Measurements from ENCODE around the gene NRIP1. TPM values are rescaled to one million over a fixed set of nuclear protein-coding genes. Genes with fewer than 3 reads are reported as not detected.

The NRIP1 gene
- total RNA-seq, 1 experiment from 2014 or later: 10.4 TPM

DNA sequence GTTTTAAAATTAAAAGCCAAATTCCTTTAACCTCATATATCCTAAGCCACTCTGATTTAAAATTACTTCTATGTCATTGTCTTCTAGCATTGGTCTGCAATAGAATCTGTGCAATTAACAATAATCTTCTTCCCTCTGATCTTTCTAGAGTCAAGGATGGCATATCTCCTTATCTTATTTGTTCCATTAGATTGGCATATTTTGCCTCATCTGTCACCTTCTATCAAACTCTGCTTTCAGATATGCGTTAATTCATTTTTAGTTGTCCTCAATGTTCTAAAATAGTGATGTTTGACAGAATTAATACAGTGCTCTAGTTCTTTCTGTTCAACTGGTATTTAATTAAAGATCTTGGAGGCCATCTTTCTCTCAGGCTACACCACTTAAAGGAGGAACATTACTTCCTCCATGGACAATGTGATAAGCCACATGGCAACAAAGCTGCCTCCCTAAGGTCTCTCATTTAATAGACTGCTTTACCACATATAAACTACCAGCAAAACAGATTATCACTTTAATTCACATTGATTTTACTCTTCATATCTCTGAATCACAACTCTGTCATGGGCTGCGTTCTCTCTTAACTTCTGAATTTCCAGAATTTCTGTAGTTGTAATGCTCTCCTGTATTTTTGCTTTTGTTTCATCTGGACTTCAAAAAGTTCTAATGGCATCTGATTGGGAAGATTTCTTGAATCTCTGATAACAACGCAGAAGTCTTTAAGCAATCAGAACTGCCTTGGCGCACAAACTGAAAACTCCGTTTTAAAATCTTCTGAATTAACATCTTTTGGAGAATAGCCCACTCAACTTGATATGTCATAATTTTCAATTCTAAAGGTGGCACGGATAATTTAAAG is 2.8 kb downstream of the NRIP1 start:
- Histone ChIP-seq H3K27me3 (ENCODE audit: insufficient read depth, low read length) (peaks cover 3% of the 10 kb centered on the region; the same call in 1 of the 2 replicates), H2BK20ac (ENCODE audit: low read depth, low read length, poor library complexity, severe bottlenecking) (no peak overlapping the region), H2BK5ac (ENCODE audit: insufficient read length, low read length) (no peak overlapping the region), H3K9me3 (ENCODE audit: control insufficient read depth, low read depth, low read length) (no peaks in the 10 kb centered on the region), H3K56ac (ENCODE audit: insufficient read length, low read depth, low read length) (no peak overlapping the region), H3K23me2 (ENCODE audit: insufficient read length, low read depth, low read length, poor library complexity, severe bottlenecking) (peaks cover 9% of the 10 kb centered on the region), H3K9ac (ENCODE audit: extremely low read depth, insufficient read length, low read length) (no peak overlapping the region), H3K4me2 (ENCODE audit: insufficient read depth, insufficient read length, low read length) (no peak overlapping the region), H4K5ac (ENCODE audit: insufficient read length, low read depth, low read length) (no peak overlapping the region), H2BK120ac (ENCODE audit: low read depth, low read length, poor library complexity, severe bottlenecking) (no peak overlapping the region), H3K79me1 (ENCODE audit: insufficient read depth, low read depth, low read length, poor library complexity, severe bottlenecking) (no peaks in the 10 kb centered on the region), H4K20me1 (ENCODE audit: control insufficient read depth, insufficient read depth, insufficient read length) (no peaks in the 10 kb centered on the region), H3K4ac (ENCODE audit: low read depth, low read length) (no peak overlapping the region), H2AFZ (ENCODE audit: low read length) (no peak overlapping the region), H4K91ac (ENCODE audit: insufficient read length, low read depth, low read length) (no peak overlapping the region), H2AK5ac (ENCODE audit: insufficient read length, low read length) (no peak overlapping the region), H2BK12ac (ENCODE audit: insufficient read length, low read depth, low read length) (no peak overlapping the region), H3K14ac (ENCODE audit: insufficient read depth, low read length) (no peak overlapping the region), H3K18ac (ENCODE audit: insufficient read length, low read depth, low read length) (no peak overlapping the region), H4K8ac (replicated peaks; ENCODE audit: insufficient read length, low read depth, low read length) (no peak overlapping the region), H3K79me2 (ENCODE audit: insufficient read depth, low read length) (peaks cover 3% of the 10 kb centered on the region; the same call in 1 of the 2 replicates), H3K27ac (ENCODE audit: insufficient read length, low read depth, low read length) (no peak overlapping the region), H2BK15ac (ENCODE audit: low read depth, low read length) (no peak overlapping the region), H3K4me1 (ENCODE audit: insufficient read depth, low read length) (peaks cover 2% of the 10 kb centered on the region; the same call in 1 of the 2 replicates), H3K23ac (ENCODE audit: insufficient read length, low read depth, low read length) (no peak overlapping the region), H3T11ph (ENCODE audit: low read length) (no peak overlapping the region)
- Mint-ChIP-seq H3K9me3 (no peaks in the 10 kb centered on the region), H3K4me1 (peaks cover 64 to 65% of the 10 kb centered on the region in 2 experiments), H3K36me3 (ENCODE audit: insufficient read depth in 1 of 3, low read depth in 3 of 3) (no peaks in the 10 kb centered on the region; a peak in 1 of 7 replicates), H3K27ac (no peak overlapping the region), H3K27me3 (ENCODE audit: low read depth) (peaks cover 19% of the 10 kb centered on the region), H3K4me3 (no peak overlapping the region; a peak in 1 of 5 replicates)
- DNase-seq: no peak
- WGBS (ENCODE audit: extremely low coverage, insufficient read length, low lambda C conversion rate): no CpG with 5 or more reads among the region's 6 CpGs
- TF ChIP-seq, protein P1, sequence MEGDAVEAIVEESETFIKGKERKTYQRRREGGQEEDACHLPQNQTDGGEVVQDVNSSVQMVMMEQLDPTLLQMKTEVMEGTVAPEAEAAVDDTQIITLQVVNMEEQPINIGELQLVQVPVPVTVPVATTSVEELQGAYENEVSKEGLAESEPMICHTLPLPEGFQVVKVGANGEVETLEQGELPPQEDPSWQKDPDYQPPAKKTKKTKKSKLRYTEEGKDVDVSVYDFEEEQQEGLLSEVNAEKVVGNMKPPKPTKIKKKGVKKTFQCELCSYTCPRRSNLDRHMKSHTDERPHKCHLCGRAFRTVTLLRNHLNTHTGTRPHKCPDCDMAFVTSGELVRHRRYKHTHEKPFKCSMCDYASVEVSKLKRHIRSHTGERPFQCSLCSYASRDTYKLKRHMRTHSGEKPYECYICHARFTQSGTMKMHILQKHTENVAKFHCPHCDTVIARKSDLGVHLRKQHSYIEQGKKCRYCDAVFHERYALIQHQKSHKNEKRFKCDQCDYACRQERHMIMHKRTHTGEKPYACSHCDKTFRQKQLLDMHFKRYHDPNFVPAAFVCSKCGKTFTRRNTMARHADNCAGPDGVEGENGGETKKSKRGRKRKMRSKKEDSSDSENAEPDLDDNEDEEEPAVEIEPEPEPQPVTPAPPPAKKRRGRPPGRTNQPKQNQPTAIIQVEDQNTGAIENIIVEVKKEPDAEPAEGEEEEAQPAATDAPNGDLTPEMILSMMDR (conservative IDR thresholded peaks at IDR 0.05): no peak
